ENCODE measurements around the gene C19orf81. TPM values are rescaled to one million over a fixed set of nuclear protein-coding genes. Genes with fewer than 3 reads are reported as not detected.

C19orf81 gene
- polyA plus RNA-seq, 3 donors = not detected

DNA sequence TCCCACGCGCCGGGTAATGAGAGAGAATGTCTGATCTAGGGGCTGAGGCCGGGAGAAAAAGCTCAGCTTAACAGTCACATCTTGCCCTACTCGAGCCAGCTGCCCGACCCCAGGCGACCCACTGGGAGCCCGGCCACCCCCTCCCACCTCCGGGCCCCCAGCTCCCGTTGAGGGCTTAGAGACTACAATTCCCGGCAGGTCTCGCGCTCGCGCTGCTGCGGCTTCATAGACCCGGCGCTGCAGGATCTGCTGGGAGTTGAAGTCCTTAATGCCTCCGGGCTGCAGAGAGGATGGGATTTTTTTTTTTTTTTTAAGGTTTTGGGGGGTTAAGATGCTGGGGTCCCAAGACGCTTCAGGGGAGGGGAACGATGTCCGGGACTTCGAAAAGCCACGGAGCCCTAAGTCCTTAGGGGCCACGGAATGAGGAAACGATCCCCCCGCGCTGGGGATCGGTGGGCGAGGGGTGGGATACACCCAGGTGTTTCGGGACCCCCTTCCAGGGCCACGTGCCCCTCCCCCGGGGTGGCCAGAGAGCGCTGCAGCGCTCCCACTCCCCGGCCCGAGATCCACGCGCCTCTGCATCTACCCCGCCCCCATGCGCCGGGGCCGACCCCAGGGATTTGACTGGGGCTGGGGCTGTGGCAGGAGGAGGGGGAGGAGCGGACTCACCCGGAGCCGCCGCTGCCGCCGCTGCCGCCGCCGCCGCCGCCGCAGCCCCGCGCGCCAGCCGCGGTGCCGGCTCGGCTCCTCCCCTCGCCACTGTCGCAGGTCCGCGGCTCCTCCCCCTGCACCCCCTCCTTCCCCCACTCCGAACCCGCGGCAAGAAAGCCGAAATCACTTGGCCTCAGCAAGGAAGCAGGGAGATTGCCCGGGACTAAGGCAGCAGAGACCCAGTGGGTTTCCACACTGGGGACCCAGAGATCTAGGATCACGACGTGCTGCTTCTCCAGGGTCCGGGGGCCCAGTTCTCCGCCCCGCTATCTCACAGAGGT is 9.8 kb upstream of the C19orf81 start, which contains the start of gene SYT3:
Gene SYT3, minus strand, starts transcription at position 761 of the 992 bp plus-strand sequence. CDS start 2,470 bp downstream, outside the sequence.
- 4% methylated on average over 62 of the region's 76 CpGs for WGBS (ENCODE audit: insufficient coverage)
- TF ChIP-seq, protein P1, sequence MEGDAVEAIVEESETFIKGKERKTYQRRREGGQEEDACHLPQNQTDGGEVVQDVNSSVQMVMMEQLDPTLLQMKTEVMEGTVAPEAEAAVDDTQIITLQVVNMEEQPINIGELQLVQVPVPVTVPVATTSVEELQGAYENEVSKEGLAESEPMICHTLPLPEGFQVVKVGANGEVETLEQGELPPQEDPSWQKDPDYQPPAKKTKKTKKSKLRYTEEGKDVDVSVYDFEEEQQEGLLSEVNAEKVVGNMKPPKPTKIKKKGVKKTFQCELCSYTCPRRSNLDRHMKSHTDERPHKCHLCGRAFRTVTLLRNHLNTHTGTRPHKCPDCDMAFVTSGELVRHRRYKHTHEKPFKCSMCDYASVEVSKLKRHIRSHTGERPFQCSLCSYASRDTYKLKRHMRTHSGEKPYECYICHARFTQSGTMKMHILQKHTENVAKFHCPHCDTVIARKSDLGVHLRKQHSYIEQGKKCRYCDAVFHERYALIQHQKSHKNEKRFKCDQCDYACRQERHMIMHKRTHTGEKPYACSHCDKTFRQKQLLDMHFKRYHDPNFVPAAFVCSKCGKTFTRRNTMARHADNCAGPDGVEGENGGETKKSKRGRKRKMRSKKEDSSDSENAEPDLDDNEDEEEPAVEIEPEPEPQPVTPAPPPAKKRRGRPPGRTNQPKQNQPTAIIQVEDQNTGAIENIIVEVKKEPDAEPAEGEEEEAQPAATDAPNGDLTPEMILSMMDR (IDR thresholded peaks at IDR 0.05) = no peak
- DNase-seq = no peak
- H3K4me3 ChIP-seq (replicated peaks in 1 of 3; ENCODE audit: low read depth in 2 of 3, low read length in 3 of 3) = no peak within 1 kb of the TSS
- H3K27ac Mint-ChIP-seq = no peak within 1 kb of the TSS
- H3K27me3 Mint-ChIP-seq (ENCODE audit: low read depth in 3 of 3) = peaks cover 36 to 56% (median 43%) of the 10 kb centered on the region in 3 donors
- no peaks in the 10 kb centered on the region for H4K20me1 ChIP-seq (ENCODE audit: insufficient read depth, low read length)
- peaks cover 0 to 4% of the 10 kb centered on the region in 2 donors for H3K36me3 Mint-ChIP-seq
- intact Hi-C loops (cut with micrococcal nuclease) = no loop called here
- H3K9me3 Mint-ChIP-seq = peaks cover 4 to 26% (median 16%) of the 10 kb centered on the region in 7 donors
- no peaks in the 10 kb centered on the region for H3K79me2 ChIP-seq (ENCODE audit: insufficient read depth, low read length)
- no peak within 1 kb of the TSS for H2AFZ ChIP-seq (ENCODE audit: insufficient read depth, low read depth, low read length, poor library complexity, severe bottlenecking)
- H3K27ac ChIP-seq (ENCODE audit: low read depth in 1 of 2, low read length in 2 of 2) = no peak within 1 kb of the TSS
- H3K4me3 Mint-ChIP-seq = peak within 1 kb of the TSS in 1 of 2 donors; percentile 74
- H3K36me3 ChIP-seq (replicated peaks in 1 of 2; ENCODE audit: control insufficient read depth in 1 of 2, insufficient read depth in 2 of 2, low read length in 2 of 2) = no peaks in the 10 kb centered on the region
- peak within 1 kb of the TSS; percentile 34 for H3K4me2 ChIP-seq (replicated peaks; ENCODE audit: extremely low read depth, low read length, poor library complexity, severe bottlenecking)
- peaks cover 26 to 46% of the 10 kb centered on the region in 2 donors for H3K27me3 ChIP-seq (ENCODE audit: control insufficient read depth in 2 of 2, insufficient read depth in 2 of 2, low read length in 2 of 2)
- peaks cover 2% of the 10 kb centered on the region for H3K4me1 Mint-ChIP-seq
- H3K9ac ChIP-seq (ENCODE audit: insufficient read depth, low read length, poor library complexity, severe bottlenecking) = no peak within 1 kb of the TSS
- peaks cover 22% of the 10 kb centered on the region in 2 donors for H3K9me3 ChIP-seq (replicated peaks in 1 of 2; ENCODE audit: control insufficient read depth in 1 of 2, insufficient read depth in 1 of 2, low read length in 2 of 2)
- H3K4me1 ChIP-seq (ENCODE audit: control insufficient read depth in 1 of 2, insufficient read depth in 2 of 2, low read length in 2 of 2) = peaks cover 2 to 7% of the 10 kb centered on the region in 2 donors

DNA sequence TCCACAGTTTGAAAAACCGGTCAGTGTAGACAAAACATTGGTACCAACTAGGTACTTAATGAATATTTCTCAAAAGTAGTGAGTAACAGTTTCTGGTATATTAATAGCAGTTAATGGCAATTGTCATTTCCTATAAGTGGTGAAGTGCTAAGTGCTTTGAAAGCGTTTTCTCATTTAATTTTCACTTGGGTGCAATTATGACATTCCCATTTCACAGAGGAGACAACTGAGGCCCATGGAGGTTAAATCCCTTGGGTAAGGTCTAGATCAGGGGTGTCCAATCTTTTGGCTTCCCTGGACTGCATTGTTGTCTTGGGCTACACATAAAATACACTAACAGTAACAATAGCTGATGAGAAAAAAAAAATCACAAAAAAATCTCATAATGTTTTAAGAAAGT is 8.9 kb upstream of the C19orf81 start:
- H3K4me1 ChIP-seq (ENCODE audit: control insufficient read depth in 1 of 2, insufficient read depth in 2 of 2, low read length in 2 of 2) = peaks cover 2 to 7% of the 10 kb centered on the region in 2 donors
- Mint-ChIP-seq H3K27me3 (ENCODE audit: low read depth in 3 of 3) (peaks cover 36 to 54% (median 43%) of the 10 kb centered on the region in 3 donors), H3K4me3 (peak overlapping the region in 1 of 2 donors; percentile 50), H3K9me3 (peaks cover 0 to 17% (median 7%) of the 10 kb centered on the region in 7 donors), H3K36me3 (peaks cover 0 to 4% of the 10 kb centered on the region in 2 donors), H3K27ac (no peak overlapping the region), H3K4me1 (peaks cover 2% of the 10 kb centered on the region)
- TF ChIP-seq, protein P1 (IDR thresholded peaks at IDR 0.05) = no peak
- no peaks in the 10 kb centered on the region for H4K20me1 ChIP-seq (ENCODE audit: insufficient read depth, low read length)
- H3K79me2 ChIP-seq (ENCODE audit: insufficient read depth, low read length) = no peaks in the 10 kb centered on the region
- no CpG with 5 or more reads among the region's 2 CpGs for WGBS (ENCODE audit: insufficient coverage)
- no peak overlapping the region for H3K27ac ChIP-seq (ENCODE audit: low read depth in 1 of 2, low read length in 2 of 2)
- no peak overlapping the region for H2AFZ ChIP-seq (ENCODE audit: insufficient read depth, low read depth, low read length, poor library complexity, severe bottlenecking)
- no peak for DNase-seq
- H3K27me3 ChIP-seq (ENCODE audit: control insufficient read depth in 2 of 2, insufficient read depth in 2 of 2, low read length in 2 of 2) = peaks cover 26 to 46% of the 10 kb centered on the region in 2 donors
- intact Hi-C loops (cut with micrococcal nuclease) = no loop called here
- no peak overlapping the region for H3K4me2 ChIP-seq (replicated peaks; ENCODE audit: extremely low read depth, low read length, poor library complexity, severe bottlenecking)
- H3K9me3 ChIP-seq (replicated peaks in 1 of 2; ENCODE audit: control insufficient read depth in 1 of 2, insufficient read depth in 1 of 2, low read length in 2 of 2) = peaks cover 13 to 14% of the 10 kb centered on the region in 2 donors
- no peaks in the 10 kb centered on the region for H3K36me3 ChIP-seq (replicated peaks in 1 of 2; ENCODE audit: control insufficient read depth in 1 of 2, insufficient read depth in 2 of 2, low read length in 2 of 2)
- H3K4me3 ChIP-seq (replicated peaks in 1 of 3; ENCODE audit: low read depth in 2 of 3, low read length in 3 of 3) = no peak overlapping the region
- H3K9ac ChIP-seq (ENCODE audit: insufficient read depth, low read length, poor library complexity, severe bottlenecking) = no peak overlapping the region

Data from CD14-positive monocyte (primary cell).